Hepatocyte (in vitro differentiated cells): ENCODE measurements around the gene LDB2. TPM values are rescaled to one million over a fixed set of nuclear protein-coding genes. Genes with fewer than 3 reads are reported as not detected.

Experiments
- DNase-seq: peaks from one replicate; pipeline ENCODE4 v3.0.0-alpha.2; 2016; ENCODE audit warnings: low spot score
- H2AFZ ChIP-seq: fragments of 200-600 bp; sonication (generic); 2 replicates; pipeline ENCODE4 v1.6.0; 2016; ENCODE audit warnings: antibody characterized with exemption, mild to moderate bottlenecking
- H3K27ac ChIP-seq: fragments of 200-600 bp; sonication (generic); 2 replicates; pipeline ENCODE4 v1.5.1; 2016; ENCODE audit warnings: mild to moderate bottlenecking
- H3K27me3 ChIP-seq: fragments of 200-600 bp; sonication (generic); 2 replicates; pipeline ENCODE4 v1.6.1; 2016
- H3K36me3 ChIP-seq: fragments of 200-600 bp; sonication (generic); replicated peaks from 2 replicates; pipeline ENCODE4 v1.5.1; 2016; ENCODE audit warnings: low read depth; ENCODE audit not compliant: insufficient read depth
- H3K4me1 ChIP-seq: fragments of 200-600 bp; sonication (generic); 2 replicates; pipeline ENCODE4 v1.5.1; 2016; ENCODE audit warnings: mild to moderate bottlenecking, moderate library complexity; ENCODE audit not compliant: insufficient read depth
- H3K4me2 ChIP-seq: fragments of 200-600 bp; sonication (generic); 2 replicates; pipeline ENCODE4 v1.6.0; 2016
- H3K4me3 ChIP-seq: fragments of 200-600 bp; sonication (generic); 2 replicates; pipeline ENCODE4 v1.5.1; 2016; ENCODE audit warnings: mild to moderate bottlenecking
- H3K79me2 ChIP-seq: fragments of 200-600 bp; sonication (generic); 2 replicates; pipeline ENCODE4 v1.6.0; 2017; ENCODE audit warnings: mild to moderate bottlenecking
- H3K9me2 ChIP-seq: fragments of 200-600 bp; sonication (generic); replicated peaks from 2 replicates; pipeline ENCODE4 v1.6.0; 2017; ENCODE audit warnings: mild to moderate bottlenecking; ENCODE audit not compliant: insufficient read depth
- H3K9me3 ChIP-seq: fragments of 200-600 bp; sonication (generic); 2 replicates; pipeline ENCODE4 v1.5.1; 2016; ENCODE audit warnings: low read depth, mild to moderate bottlenecking
- H4K20me1 ChIP-seq: fragments of 200-600 bp; sonication (generic); 2 replicates; pipeline ENCODE4 v1.6.0; 2016; ENCODE audit warnings: mild to moderate bottlenecking; ENCODE audit not compliant: insufficient read depth, poor library complexity, severe bottlenecking
- EZH2 ChIP-seq: fragments of 200-600 bp; sonication (generic); IDR thresholded peaks from 2 replicates; pipeline ENCODE4 v1.6.1; 2016; ENCODE audit warnings: antibody characterized with exemption, mild to moderate bottlenecking, borderline replicate concordance
- EZH2phosphoT487 ChIP-seq: fragments of 200-600 bp; sonication (generic); IDR thresholded peaks from one replicate; pipeline ENCODE4 v1.6.1; 2018; ENCODE audit warnings: antibody characterized with exemption, mild to moderate bottlenecking, low read depth, moderate library complexity; ENCODE audit not compliant: unreplicated experiment, severe bottlenecking
- WGBS: methylation state at CpG from one replicate; pipeline ENCODE4 v1.1.6; 2016; ENCODE audit warnings: low lambda C conversion rate; ENCODE audit errors: missing lambda C conversion rate; 5-methylcytosine and 5-hydroxymethylcytosine counted together
- polyA plus RNA-seq: library from polyadenylated mRNA; unstranded; fragments of >200 nt; fragmentation: Nextera tagmentation; extraction: Ambion mirVana; gene quantifications from 2 replicates; pipeline ENCODE4 v1.2.1, GENCODE V29; 2016
- total RNA-seq: library from RNA; depleted of rRNA; stranded (reverse); fragments of >200 nt; gene quantifications from 2 replicates; pipeline ENCODE4 v1.2.3, GENCODE V29; 2014
- TF ChIP-seq, protein P1 (sequence below): fragments of 200-600 bp; sonication (generic); IDR thresholded peaks from 2 replicates; pipeline ENCODE4 v1.5.1; 2016; ENCODE audit warnings: antibody characterized with exemption, mild to moderate bottlenecking; ENCODE audit not compliant: poor library complexity

LDB2 gene
- total and polyA plus RNA-seq, 2 experiments from 2014 or later, result 8.7 to 20.3 TPM

GRCh38 chr4:16860516-16860915 is 37.9 kb downstream of the LDB2 start:
- H3K79me2 ChIP-seq, result no peaks in the 10 kb centered on the region
- no peaks in the 10 kb centered on the region for H3K36me3 ChIP-seq
- no peaks in the 10 kb centered on the region for H3K9me3 ChIP-seq
- H4K20me1 ChIP-seq, result no peaks in the 10 kb centered on the region
- H3K4me1 ChIP-seq, result no peaks in the 10 kb centered on the region
- no peak overlapping the region for H3K4me3 ChIP-seq
- WGBS, result 51% methylated on average over 1 of the region's 1 CpG
- H2AFZ ChIP-seq, result no peak overlapping the region
- no peak overlapping the region for H3K4me2 ChIP-seq
- TF ChIP-seq EZH2phosphoT487, result no peak
- TF ChIP-seq, protein P1, sequence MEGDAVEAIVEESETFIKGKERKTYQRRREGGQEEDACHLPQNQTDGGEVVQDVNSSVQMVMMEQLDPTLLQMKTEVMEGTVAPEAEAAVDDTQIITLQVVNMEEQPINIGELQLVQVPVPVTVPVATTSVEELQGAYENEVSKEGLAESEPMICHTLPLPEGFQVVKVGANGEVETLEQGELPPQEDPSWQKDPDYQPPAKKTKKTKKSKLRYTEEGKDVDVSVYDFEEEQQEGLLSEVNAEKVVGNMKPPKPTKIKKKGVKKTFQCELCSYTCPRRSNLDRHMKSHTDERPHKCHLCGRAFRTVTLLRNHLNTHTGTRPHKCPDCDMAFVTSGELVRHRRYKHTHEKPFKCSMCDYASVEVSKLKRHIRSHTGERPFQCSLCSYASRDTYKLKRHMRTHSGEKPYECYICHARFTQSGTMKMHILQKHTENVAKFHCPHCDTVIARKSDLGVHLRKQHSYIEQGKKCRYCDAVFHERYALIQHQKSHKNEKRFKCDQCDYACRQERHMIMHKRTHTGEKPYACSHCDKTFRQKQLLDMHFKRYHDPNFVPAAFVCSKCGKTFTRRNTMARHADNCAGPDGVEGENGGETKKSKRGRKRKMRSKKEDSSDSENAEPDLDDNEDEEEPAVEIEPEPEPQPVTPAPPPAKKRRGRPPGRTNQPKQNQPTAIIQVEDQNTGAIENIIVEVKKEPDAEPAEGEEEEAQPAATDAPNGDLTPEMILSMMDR, result no peak
- no peak for TF ChIP-seq EZH2
- H3K27ac ChIP-seq, result no peak overlapping the region
- H3K9me2 ChIP-seq, result no peaks in the 10 kb centered on the region
- DNase-seq, result no peak
- H3K27me3 ChIP-seq, result no peaks in the 10 kb centered on the region

DNA sequence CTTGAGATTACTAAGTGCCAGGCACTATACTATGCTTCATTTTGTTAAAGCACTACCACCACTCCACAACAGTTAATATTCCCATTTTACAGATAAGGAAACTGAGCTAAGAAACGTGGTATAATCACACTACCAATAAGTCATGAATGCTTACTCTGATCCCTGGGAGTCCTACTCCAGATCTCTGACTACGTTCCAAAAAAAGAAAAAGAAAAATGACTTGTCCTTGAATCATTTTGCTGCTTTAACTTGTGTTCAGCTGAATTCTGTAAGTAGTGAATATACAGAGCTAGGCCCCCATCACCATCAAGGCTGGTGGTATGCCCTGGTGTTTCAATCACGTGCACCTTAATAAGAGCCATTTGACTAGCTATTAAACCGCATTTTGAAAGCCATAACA is 39.4 kb downstream of the LDB2 start:
- Histone ChIP-seq H3K79me2 (no peaks in the 10 kb centered on the region), H3K9me2 (no peaks in the 10 kb centered on the region), H3K36me3 (no peaks in the 10 kb centered on the region), H3K4me1 (no peaks in the 10 kb centered on the region), H3K9me3 (no peaks in the 10 kb centered on the region), H4K20me1 (no peaks in the 10 kb centered on the region), H3K27ac (no peak overlapping the region), H3K4me2 (no peak overlapping the region), H2AFZ (no peak overlapping the region), H3K27me3 (no peaks in the 10 kb centered on the region), H3K4me3 (no peak overlapping the region)
- TF ChIP-seq EZH2 (no peak), EZH2phosphoT487 (no peak)
- TF ChIP-seq, protein P1, result no peak
- DNase-seq, result no peak
- WGBS, result 91% methylated on average over 4 of the region's 4 CpGs

DNA sequence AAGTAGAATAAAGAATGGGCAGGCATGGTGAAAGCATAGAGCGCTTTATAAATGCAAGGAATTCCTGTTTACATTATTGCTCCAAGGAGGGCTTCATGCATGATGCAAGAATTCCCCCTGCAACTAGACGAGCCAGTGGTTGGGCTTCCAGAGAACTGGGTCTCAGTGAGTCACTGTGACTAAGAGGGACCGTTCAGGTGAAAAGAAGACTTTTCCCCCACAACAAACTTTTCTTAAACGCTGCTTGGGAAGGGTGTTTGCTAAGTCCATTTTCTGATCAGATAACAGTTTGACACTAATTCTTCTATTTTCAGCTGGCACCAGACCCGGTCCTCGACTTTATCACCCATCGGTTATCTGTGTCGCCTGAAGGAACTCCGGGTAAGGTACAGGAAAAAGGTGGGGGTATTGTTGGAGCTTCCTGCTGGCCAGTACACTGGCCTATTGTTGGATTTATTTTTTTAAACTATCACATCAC is 40.1 kb downstream of the LDB2 start:
- Histone ChIP-seq H2AFZ (no peak overlapping the region), H3K4me2 (peak overlapping the region; percentile 20), H3K79me2 (no peaks in the 10 kb centered on the region)

More for the DNA sequence above, 40.1 kb downstream of the LDB2 start:
- no peak for TF ChIP-seq EZH2
- no peak for TF ChIP-seq EZH2phosphoT487
- TF ChIP-seq, protein P1, result no peak
- no peak for DNase-seq
- 34% methylated on average over 9 of the region's 9 CpGs for WGBS
- no peaks in the 10 kb centered on the region for H3K36me3 ChIP-seq
- H3K9me3 ChIP-seq, result no peaks in the 10 kb centered on the region
- no peaks in the 10 kb centered on the region for H4K20me1 ChIP-seq
- H3K27ac ChIP-seq, result no peak overlapping the region
- no peaks in the 10 kb centered on the region for H3K9me2 ChIP-seq
- H3K4me3 ChIP-seq, result no peak overlapping the region
- H3K4me1 ChIP-seq, result no peaks in the 10 kb centered on the region
- no peaks in the 10 kb centered on the region for H3K27me3 ChIP-seq
